Measurements from ENCODE around the gene NDUFS7.

DNA sequence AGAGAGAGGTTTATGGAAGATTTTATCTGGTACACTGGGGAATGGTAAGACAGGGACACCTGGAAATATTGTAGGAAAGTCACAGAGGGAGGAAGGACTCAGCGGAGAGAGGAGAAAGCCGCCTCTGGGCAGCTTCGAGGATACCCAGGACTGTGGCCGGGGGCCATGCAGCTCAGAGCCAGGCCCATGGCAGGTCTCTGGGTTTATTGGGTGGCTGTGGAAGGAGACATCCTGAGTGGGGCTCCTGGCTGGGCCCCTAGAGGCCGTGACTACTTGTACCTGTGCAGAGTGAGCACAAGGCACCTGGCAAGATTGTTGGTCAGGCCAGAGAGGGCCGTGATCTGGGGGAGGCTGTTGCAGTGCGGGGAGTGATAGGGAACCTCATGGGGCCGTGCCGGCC is 27.1 kb downstream of the NDUFS7 start:
- TF ChIP-seq CTCF (IDR thresholded peaks at IDR 0.05) (no peak), MYC (IDR thresholded peaks at IDR 0.05; ENCODE audit: borderline replicate concordance, low read length) (no peak), MAX (IDR thresholded peaks at IDR 0.05) (no peak), RFX5 (IDR thresholded peaks at IDR 0.05) (no peak), MAZ (IDR thresholded peaks at IDR 0.05; ENCODE audit: borderline replicate concordance, low read depth, low read length) (no peak), POLR2A (IDR thresholded peaks at IDR 0.05; ENCODE audit: low read length) (no peak), EP300 (IDR thresholded peaks at IDR 0.05) (no peak), CEBPB (IDR thresholded peaks at IDR 0.05) (no peak), ESRRA (IDR thresholded peaks at IDR 0.05; ENCODE audit: borderline replicate concordance, low read length) (no peak), SMC3 (IDR thresholded peaks at IDR 0.05) (no peak), FOSL2 (IDR thresholded peaks at IDR 0.05) (no peak), FOSL2 (CRISPR knock-in tag; IDR thresholded peaks at IDR 0.05) (no peak), CBX8 (IDR thresholded peaks at IDR 0.05) (no peak), ZFP36 (IDR thresholded peaks at IDR 0.05; ENCODE audit: borderline replicate concordance, partially characterized antibody) (no peak)
- TF ChIP-seq, protein P1, sequence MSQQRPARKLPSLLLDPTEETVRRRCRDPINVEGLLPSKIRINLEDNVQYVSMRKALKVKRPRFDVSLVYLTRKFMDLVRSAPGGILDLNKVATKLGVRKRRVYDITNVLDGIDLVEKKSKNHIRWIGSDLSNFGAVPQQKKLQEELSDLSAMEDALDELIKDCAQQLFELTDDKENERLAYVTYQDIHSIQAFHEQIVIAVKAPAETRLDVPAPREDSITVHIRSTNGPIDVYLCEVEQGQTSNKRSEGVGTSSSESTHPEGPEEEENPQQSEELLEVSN (IDR thresholded peaks at IDR 0.05; ENCODE audit: borderline replicate concordance, low read depth): no peak

All from A549 (cell line).